GM19397 (cell line): ENCODE measurements around the gene SSH2.
"Not testable (repeated sequence)": the region's sequence is repeated elsewhere in the genome, so short reads cannot be mapped to it uniquely, and the experiment has no call there.

Experiments
- ATAC-seq: cut with Tn5 transposase; IDR thresholded peaks from one replicate; pipeline ENCODE4 v1.9.1; 2021; ENCODE audit warnings: mild to moderate bottlenecking, moderate library complexity; ENCODE audit not compliant: unreplicated experiment

The SSH2 gene

DNA sequence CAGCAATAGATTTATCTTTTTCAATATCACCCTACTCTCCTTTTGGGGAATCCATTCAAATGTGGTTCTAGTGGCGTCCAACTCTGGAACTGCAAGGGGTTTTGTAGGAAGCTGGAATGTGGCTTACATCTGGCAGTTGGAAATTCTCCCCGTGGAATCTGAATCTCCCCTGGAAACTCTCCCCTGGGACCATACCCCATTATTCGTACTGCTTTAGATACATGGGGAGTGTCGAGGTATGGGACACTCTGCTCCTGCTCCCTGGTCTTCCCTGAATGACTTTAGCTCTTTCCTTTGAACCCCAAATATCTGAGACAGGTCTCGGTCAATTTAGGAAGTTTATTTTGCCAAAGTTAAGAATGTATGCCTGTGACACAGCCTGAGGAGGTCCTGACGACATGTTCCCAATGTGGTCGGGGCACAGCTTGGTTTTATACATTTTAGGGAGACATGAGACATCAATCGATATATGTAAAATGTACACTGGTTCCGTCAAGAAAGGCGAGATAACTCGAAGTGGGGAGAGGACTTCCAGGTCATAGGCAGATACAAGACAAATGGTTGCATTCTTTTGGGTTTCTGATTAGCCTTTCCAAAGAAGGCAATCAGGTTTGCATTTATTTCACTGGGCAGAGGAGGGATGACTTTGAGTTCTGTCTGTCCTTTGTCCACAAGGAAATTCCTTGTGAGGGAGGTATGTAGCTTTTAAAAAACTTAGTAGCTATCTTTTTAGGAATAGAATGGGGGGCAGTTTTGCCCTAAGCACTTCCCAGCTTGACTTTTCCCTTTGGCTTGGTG, 218.2 kb downstream of the SSH2 start:
- ATAC-seq, result no peak

DNA sequence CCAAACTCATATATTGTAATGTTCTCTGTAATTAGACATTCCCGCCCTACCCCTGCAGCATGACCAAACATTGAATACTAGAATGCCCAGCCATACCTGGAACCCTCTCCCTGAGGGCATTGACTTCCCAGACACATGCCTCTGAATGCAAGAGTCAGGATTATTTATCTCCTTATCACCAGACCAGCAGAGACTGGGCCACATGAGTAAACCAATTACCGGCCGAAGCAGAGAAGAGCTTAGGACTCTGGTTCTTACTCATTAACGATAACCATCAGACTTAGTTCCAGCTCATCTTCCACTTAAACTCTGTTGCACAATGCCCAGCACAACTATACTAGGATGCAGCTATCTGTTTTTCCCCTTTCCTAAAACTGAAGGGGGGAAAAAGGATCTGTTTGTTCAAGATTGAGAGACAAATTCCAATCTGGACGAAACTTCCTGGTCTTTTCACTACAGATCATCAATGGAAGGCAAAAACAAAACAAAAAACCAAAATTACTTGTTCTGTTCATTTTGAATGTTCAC, 219.1 kb downstream of the SSH2 start:
- no peak for ATAC-seq

DNA sequence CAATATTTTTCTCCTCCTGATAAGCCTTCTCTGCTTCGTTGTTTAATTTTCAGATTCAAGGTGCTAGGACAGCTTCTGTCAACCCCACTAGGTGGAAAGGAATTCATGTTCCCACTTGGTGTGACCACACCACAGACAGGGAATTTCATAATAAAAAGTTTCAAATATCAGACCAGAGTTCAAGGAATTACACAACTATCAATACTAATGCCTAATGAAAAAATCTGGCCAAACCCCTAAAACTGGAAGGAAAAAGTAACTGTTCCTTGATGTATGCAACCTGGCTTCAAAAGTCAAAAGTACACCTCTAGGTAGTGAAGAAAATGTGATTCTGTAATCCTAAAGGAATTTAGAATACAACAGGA, 219.5 kb downstream of the SSH2 start:
- no peak for ATAC-seq

DNA sequence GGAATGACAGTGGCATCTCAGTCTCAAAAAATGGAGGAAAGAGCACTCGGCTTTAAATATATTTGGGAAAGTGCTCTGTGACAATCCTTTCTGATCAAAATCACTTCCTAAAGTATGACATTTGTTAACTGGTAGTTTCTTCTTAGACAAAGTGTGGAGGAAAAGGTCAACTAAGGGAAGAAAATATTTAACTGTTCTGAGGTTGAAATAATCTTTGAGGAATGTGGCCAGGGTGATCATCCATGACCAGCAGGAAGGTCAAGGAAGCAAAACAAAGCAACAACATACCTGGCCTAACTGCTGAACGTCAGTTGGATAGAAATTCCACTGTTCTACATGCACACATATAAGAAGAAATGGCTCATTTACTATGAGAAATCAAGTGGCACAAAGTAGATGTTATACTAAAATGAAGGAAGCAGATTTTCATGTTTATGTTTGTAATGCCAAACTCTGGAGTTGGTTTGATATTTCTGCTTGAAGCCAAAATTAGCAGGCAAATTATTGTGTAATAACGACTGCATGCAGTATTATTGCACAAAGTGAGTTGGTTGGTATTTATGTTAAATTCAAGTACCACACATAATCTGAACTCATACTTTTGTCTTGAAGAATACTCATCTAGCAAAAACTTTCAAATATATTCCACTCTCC, 220.0 kb downstream of the SSH2 start:
- ATAC-seq, result no peak

DNA sequence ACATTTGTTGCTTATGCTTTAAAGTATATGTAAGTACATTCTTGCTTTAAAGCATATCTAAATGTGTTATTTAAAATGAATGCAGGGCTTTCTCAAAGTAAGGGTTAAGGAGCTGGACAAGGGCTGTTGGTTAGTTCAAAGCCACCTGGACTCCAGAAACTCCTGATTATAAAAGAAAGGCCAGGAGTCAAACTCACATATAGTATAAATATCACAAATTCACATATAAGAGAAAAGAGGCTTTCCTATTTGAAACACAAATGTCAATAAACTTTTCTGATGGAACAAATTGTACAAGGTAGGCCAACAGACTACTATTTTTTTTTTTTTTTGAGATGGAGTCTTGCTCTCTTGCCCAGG, 222.8 kb downstream of the SSH2 start:
- no peak for ATAC-seq

DNA sequence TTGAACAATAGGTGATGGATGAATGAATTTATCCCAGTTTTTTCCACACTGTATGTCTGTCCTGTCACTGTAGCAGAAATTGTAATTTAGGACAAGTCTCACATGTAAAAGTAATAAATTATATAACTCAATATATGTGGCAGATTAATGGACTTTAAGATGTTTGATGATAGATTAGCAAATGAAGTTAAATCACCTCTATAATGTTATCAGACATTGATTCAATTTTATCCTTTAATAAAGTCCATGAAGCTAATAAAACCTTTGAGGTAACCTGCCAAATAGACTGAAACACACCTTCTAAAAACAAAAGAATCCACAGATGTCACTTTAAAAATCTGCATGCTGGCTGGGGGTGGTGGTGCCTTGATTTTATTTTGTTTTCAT, 224.0 kb downstream of the SSH2 start:
- ATAC-seq, result no peak

DNA sequence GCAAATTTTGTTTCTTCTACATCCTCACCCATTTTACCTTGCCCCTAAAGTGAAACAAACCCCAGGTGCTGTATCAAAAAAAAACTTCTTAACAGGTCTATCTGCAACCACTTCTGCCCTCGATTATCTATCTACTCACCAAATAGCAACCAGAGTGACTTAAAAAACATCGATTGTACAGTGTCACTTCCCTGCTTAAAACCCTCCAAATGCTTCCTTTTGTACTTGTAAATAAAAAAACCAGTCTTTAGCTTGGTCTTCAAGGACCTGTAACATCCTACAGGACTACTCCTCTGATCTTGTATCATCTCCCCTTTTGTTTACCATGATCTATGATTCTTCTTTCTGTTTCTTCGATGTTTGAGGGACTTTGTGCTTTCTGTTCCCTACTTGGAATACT, 224.6 kb downstream of the SSH2 start:
- ATAC-seq, result no peak

DNA sequence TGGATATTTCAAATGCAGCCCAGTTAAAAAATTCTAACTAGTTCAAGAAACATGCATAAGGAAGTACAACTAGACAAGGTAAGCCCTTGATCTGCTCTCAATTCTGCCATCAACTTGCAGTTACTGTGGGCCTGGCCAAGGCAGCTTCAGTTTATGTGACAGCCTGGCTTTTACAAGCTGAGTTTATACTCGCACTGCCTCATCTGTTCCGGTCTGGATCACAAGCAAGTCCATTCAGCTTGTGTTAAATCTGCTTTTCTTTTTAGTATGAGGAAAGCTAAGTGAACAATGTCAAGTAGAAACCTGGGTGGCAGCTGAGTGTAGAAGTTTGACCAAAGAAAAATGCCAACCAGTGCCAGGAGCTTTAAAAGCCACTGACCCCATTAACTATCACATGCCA, 230.7 kb downstream of the SSH2 start:
- ATAC-seq, result no peak

DNA sequence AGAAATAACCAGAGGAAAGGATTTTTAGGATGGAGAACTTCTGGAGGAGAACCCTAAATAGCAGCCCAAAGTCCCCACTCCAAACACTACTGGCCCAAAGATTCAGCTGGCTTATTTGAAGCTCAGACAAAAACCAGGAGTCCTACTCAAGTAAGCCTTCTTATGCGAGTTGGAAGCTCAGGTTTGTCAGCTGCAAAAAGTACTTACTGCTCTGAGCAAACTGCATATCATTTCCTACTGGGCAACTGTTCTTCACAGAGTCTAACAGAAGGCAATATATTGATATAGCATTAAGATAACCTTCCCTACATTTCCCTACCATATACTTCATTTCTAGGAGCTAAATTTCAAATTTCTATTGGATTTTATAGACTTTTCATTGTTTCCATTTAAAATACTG, 231.2 kb downstream of the SSH2 start:
- ATAC-seq, result no peak

DNA sequence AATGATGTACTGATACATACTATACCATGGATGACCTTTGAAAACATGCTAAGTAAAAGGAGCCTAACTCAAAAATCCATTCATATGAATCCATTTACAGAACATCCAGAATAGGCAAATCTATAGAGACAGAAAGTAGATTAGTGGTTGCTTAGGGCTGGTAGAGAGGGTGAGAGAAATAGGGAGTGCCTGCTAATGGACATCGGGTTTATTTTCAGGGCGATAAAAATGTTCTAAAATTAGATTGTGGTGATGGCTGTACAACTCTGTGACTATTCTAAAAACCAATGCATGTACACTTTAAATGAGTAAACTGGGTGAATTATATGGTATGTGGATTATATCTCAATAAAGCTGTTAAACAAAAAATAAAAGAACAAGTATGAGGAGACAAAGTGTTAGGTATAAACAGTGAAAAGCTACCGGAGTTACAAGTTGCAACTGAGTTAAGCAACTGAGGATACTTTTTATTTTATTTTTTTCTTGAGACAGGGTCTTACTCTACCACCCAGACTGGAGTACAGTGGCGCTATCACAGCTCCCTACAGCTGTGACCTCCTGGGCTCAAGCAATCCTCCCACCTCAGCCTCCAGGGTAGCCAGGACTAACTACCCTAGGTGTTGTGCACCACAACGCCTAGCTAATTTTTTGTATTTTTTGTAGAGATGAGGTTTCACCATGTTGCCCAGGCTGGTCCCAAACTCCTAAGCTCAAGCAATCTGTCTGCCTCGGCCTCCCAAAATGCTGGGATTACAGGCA, 231.8 kb downstream of the SSH2 start:
- no peak for ATAC-seq

DNA sequence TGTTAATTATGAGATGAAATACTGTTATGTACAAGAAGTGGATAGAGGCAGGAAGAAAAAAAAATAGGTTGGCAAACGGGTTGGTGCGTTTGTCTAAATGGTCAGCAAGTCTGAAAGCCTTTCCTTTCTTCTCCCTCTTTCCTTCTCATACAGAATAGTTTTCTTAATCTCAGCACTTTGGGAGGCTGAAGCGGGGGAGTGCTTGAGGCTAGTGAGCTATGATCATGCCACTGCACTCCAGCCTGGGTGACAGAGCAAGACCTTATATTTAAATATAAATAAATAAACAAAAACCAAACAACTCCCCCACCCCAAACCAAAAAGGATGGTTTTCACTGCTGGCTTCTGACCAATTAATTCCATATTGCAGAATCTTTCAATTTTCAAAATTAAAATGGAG, 232.7 kb downstream of the SSH2 start:
- ATAC-seq, result no peak

DNA sequence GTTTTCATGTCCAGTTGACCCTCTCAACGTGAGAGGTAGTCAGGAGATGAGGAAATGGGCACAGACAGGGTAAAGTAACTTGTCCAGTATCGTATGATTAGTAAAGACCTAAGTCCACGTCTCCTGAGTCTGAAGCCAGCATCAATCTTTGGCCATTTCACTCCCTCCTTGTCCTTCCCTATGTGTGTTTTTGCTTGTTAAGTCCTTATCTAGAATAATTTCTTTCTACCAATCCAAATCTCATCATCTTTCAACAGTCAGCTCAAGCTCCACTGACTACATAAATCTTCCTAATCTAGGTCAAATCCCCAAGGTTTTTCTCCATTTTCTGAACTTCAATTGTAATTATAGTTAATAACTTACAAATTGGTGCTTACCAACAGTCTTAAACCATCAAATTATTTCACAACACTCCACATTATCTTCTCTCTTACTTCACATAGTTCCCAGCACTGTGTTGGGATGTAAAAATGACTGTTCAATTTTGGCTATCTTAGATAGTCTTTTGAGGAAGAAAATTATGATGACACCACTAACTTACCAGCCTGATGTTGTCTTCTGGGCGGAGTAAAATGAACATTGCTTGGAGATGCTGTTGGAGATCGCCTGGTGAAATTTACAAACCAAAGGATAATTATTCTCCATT, 235.0 kb downstream of the SSH2 start:
- no peak for ATAC-seq

DNA sequence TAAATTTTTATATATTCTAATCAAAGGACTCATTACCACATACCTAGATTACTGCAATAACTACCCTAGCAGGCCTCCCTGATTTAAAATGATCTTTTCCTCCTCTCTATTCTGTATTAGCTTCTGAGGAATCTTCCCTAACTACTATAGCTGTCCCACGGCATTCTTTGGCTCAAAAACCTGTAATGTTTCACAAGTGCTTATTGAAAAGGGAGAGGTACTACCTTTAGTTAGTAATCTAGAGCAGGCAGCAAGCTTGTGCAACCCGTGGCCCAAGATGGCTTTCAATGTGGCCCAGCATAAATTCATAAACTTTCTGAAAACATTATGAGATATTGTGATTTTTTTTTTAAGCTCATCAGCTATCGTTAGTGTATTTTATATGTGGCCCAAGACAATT, 236.3 kb downstream of the SSH2 start:
- no peak for ATAC-seq

DNA sequence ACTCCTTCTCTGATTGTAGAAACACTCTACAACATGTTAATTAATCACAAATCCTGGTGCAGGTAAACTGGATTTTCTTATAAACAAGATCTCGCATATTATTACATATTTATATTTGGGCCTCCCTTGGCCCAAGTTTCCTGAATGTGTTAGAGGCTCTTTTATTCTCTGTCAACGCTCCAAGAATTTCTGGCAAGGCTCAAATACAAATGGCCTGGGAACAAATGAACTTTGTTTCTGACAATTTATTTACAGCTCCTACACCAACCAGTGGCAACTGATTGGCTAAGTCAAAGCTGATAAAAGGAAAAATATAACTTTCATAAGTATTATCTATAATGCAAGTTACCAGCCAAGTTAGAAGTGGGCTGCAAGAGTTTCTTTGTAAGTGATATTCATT, 242.4 kb downstream of the SSH2 start:
- no peak for ATAC-seq

DNA sequence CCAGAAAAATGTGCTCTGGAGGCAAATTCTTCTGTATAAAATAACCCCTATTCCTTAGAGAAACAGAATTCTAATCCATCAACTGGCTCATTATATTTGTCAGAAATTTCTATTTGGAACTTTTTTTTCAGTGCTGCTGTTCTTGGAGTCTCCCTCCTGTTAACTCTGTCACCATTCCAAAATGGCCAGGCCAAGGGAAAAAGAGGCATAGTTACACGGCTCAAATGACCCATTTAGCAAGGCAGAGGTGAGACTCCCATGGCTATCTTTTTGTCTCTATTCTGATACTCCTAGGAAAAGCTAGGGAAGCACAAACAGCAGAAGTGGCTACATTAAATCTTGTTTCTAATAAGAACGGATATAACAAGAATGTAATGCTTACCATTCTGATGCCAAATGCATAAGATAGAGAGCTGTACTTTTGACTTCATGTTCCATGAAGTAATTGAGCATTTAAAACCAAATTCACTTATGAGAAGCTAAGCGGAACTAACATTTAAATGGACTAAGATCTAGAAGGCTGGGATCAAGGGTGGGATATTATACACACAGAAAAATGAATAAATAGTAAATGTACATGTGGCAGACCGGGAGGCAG, 242.9 kb downstream of the SSH2 start:
- no peak for ATAC-seq

DNA sequence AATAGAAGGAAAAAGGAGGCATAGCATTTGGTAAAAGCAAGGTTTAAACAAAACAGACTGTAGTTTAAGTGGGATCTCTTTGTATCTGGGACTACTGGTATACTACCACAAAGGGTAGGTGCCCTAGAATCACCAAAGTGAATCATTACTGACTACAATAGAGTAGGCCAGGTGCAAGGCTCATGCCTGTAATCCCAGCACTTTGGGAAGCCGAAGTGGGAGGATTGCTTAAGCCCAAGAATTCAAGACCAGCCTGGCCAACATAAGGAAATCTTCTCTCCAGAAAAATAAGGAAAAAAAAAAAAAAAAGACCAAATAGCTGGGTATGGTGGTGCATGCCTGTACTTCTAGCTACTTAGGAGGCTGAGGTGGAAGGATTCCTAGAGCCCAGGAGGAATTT, 246.5 kb downstream of the SSH2 start:
- ATAC-seq, result no peak

DNA sequence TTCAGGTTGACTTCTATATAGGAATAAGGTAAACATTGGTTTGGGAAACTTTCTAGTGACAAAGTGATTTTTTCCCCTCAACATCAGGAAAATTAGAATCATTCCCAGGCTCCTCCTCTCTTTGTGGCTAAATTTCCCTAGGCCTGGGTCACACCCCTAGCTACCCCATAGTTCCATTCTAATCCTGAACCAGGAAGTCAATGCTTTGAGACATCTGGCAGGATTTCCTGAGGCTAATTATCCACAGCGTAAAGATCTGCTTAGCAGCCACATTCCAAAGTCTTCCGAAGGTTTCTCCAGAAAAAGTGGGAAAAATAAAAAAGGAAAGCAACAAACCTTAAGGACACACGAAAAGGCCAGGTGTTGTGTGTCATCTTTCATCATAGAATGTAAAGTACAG, 247.0 kb downstream of the SSH2 start:
- no peak for ATAC-seq

DNA sequence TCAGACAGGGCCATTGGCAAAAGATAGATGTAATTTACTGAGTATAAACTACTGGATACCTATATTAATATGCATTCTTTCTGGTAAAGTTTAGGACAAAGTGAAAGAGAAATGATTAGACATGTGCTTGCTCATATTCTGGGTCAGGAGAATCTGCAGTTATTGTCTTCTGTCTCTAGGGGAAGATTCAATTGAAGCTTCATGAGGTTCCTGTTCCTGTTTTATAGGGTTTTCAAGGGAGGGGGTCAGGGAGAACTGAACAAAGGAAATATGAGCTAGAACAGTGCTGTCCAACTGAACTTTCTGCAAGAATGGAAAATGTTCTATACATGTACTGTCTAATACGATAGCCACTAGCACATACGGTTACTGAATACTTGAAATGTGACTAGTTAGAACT, 248.0 kb downstream of the SSH2 start:
- no peak for ATAC-seq

DNA sequence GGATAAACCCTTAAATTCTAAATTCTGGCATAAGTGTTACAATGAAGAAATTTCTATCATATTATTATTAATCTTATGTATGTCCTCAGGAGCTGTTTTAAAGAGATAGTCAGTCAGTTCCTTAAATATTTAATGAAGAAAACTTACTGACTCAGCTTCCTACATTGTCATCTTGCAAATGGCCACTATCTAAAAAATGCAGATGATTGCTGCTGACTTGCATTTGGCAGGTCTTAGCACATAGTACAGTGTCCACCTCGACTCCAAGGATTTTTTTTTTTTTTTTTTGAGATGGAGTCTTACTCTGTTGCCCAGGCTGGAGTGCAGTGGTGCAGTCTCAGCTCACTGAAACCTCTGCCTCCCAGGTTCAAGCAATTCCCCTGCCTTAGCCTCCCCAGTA, 252.2 kb downstream of the SSH2 start:
- ATAC-seq, result no peak

DNA sequence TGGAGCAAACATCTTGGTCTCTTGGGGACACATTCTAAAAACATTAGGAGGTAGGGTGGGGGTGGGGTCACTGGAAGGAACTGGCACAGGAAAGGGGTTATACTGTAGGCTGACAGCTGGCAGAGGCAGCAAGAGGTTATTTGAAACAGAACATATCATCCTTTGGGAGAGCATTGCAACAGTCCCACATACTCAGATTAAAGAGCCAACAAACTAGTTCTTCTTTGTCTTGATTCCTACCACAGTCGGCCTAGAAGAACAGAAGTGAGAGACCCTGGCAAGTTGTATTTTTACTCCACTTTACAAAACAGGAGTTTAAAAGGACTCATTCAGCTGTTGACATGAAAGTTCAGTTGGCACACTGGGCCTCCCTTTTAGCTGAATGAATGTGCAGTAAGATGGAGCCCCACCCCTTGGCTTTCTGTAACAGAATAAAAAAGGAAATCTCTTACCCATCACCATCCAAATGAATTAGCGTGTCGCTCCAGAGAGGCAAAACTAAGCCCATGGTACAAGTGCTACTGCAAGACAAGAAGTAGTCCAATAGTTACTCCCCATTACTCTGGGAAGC, 252.7 kb downstream of the SSH2 start:
- no peak for ATAC-seq

DNA sequence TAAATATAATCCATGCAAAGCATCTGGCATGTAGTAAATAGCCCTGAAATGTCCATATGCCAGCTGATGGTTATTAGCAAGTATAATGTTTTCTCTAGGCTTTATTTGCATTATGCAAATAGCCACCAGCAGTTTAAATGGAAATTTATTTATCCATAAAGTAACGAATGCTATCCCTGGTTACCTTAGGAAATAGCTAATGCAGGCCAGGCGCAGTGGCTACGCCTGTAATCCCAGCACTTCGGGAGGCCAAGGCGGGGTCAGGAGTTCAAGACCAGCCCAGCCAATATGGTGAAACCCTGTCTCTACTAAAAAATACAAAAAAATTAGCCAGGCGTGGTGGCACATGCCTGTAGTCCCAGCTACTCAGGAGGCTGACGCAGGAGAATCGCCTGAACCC, 254.1 kb downstream of the SSH2 start:
- ATAC-seq, result not testable (repeated sequence)
